ENCODE data around the gene TMEM135. TPM values are rescaled to one million over a fixed set of nuclear protein-coding genes. Genes with fewer than 3 reads are reported as not detected.
"Not testable (repeated sequence)": the region's sequence is repeated elsewhere in the genome, so short reads cannot be mapped to it uniquely, and the experiment has no call there.

The TMEM135 gene
- 10 to 100 TPM; 38.3 to 46.8 (median 43.2) TPM for total RNA-seq

DNA sequence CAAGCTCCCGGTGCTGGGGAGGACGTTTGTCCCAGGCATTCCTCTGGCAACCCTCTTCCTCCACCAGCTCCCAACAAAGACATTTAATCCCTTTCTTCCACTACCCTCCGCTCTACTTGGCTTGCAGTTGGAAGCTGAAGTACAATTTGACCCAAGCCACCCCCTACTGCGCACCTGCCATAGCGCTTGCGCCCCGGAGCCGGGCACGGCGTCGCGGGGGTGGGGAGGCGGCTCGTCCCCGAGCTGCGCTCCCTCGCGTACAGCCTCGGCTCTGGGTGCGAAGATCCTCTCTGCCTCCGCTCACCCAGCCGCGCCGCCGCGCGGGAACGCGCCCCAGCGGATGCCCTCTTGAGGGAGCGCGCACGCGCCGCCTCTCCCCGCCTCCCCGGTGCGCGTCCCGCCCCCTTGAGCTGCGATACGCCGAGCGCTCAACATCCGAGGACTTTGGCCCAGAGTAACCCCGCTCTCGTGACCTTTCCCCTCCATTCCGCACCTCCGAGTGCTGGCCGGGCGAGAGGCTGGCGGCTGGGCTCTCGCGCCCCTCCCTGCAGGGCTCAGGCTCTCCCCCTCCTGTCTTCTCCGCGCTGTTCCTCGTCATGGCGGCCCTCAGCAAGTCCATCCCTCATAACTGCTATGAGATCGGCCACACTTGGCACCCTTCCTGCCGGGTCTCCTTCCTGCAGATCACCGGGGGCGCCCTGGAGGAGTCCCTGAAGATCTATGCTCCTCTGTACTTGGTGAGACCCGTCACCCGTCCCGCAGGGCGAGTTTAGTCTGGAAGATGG lies at the start of gene TMEM135:
Gene TMEM135 (plus strand): TSS at position 485 of the 785 bp plus-strand sequence. CDS start 112 bp downstream, at position 597.
- no peaks in the 10 kb centered on the region for H3K27me3 ChIP-seq
- peaks cover 0 to 4% of the 10 kb centered on the region in 2 donors for H3K4me1 ChIP-seq
- H3K27ac ChIP-seq = peak within 1 kb of the TSS; percentile 88 to 97
- DNase-seq (ENCODE audit: low spot score in 2 of 2) = peak; percentile 76 to 88
- TF ChIP-seq POLR2AphosphoS5 (IDR thresholded peaks at IDR 0.05) = peak; percentile 37 to 81 (median 78)
- TF ChIP-seq POLR2A (IDR thresholded peaks at IDR 0.05) = no peak
- H3K9me3 ChIP-seq = no peaks in the 10 kb centered on the region
- intact Hi-C loops (cut with DNase I; ENCODE audit: low total_unique reads) = loop anchor here (10.0 kb wide), 1 partner anchor 83 kb away; the partner anchor contains the start of gene FZD4
- H3K36me3 ChIP-seq = no peaks in the 10 kb centered on the region
- peak within 1 kb of the TSS; percentile 58 to 88 (median 81) for H3K4me3 ChIP-seq

DNA sequence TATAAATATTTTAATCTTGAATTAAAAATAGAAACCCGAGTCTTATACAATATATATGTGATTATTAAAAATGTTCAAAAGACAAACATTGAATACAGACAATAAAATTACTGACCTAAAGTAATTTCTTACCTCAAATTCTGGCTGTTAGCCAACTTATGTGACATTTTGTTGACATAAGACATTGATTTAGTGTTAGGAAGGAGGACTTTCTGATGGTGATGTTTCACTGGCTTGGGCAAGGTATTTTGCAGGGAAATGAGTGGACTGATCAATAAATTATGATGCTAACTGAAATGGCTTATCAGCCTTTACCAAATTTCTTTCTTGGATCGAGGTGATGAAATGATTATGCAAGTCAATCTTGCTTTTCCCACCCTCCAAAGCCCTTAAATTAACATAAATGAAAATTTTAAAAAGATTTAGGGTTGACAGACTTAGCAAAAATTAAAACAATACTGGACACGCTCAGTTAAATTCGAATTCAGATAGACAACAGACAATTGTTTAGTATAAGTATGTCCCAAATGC lies 49.3 kb upstream of the TMEM135 start:
- Histone ChIP-seq H3K4me3 (no peak overlapping the region), H3K4me1 (no peaks in the 10 kb centered on the region), H3K27ac (no peak overlapping the region), H3K36me3 (no peaks in the 10 kb centered on the region), H3K9me3 (no peaks in the 10 kb centered on the region), H3K27me3 (no peaks in the 10 kb centered on the region)
- DNase-seq (ENCODE audit: low spot score in 2 of 2) = no peak
- intact Hi-C loops (cut with DNase I; ENCODE audit: low total_unique reads) = no loop called here
- TF ChIP-seq POLR2A (IDR thresholded peaks at IDR 0.05) = no peak
- TF ChIP-seq, protein P1, sequence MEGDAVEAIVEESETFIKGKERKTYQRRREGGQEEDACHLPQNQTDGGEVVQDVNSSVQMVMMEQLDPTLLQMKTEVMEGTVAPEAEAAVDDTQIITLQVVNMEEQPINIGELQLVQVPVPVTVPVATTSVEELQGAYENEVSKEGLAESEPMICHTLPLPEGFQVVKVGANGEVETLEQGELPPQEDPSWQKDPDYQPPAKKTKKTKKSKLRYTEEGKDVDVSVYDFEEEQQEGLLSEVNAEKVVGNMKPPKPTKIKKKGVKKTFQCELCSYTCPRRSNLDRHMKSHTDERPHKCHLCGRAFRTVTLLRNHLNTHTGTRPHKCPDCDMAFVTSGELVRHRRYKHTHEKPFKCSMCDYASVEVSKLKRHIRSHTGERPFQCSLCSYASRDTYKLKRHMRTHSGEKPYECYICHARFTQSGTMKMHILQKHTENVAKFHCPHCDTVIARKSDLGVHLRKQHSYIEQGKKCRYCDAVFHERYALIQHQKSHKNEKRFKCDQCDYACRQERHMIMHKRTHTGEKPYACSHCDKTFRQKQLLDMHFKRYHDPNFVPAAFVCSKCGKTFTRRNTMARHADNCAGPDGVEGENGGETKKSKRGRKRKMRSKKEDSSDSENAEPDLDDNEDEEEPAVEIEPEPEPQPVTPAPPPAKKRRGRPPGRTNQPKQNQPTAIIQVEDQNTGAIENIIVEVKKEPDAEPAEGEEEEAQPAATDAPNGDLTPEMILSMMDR (IDR thresholded peaks at IDR 0.05) = no peak
- TF ChIP-seq POLR2AphosphoS5 (IDR thresholded peaks at IDR 0.05) = no peak

GRCh38 chr11:86990031-86990430 lies 47.7 kb upstream of the TMEM135 start:
- DNase-seq (ENCODE audit: low spot score in 2 of 2) = no peak
- no peaks in the 10 kb centered on the region for H3K36me3 ChIP-seq
- intact Hi-C loops (cut with DNase I; ENCODE audit: low total_unique reads) = loop anchor here (5.0 kb wide), 1 partner anchor 33 kb away; the partner anchor contains the start of gene FZD4
- H3K27me3 ChIP-seq = no peaks in the 10 kb centered on the region
- H3K27ac ChIP-seq = no peak overlapping the region
- TF ChIP-seq POLR2AphosphoS5 (IDR thresholded peaks at IDR 0.05) (no peak), POLR2A (IDR thresholded peaks at IDR 0.05) (no peak)
- TF ChIP-seq, protein P1 (IDR thresholded peaks at IDR 0.05) = no peak
- H3K9me3 ChIP-seq = no peaks in the 10 kb centered on the region
- no peak overlapping the region for H3K4me3 ChIP-seq
- H3K4me1 ChIP-seq = no peaks in the 10 kb centered on the region

- TF ChIP-seq, protein P1 (IDR thresholded peaks at IDR 0.05) = no peak
- no peak for TF ChIP-seq POLR2A (IDR thresholded peaks at IDR 0.05)
- no peak for TF ChIP-seq POLR2AphosphoS5 (IDR thresholded peaks at IDR 0.05)
- Histone ChIP-seq H3K27me3 (no peaks in the 10 kb centered on the region), H3K36me3 (no peaks in the 10 kb centered on the region), H3K27ac (no peak overlapping the region), H3K9me3 (no peaks in the 10 kb centered on the region), H3K4me3 (no peak overlapping the region), H3K4me1 (no peaks in the 10 kb centered on the region)
- DNase-seq (ENCODE audit: low spot score in 2 of 2) = no peak
- intact Hi-C loops (cut with DNase I; ENCODE audit: low total_unique reads) = loop anchor here (5.0 kb wide), 1 partner anchor 33 kb away; the partner anchor contains the start of gene FZD4
Observed at GRCh38 chr11:86990515-86990914, 47.2 kb upstream of the TMEM135 start.

- no peaks in the 10 kb centered on the region for H3K36me3 ChIP-seq
- no peak overlapping the region for H3K4me3 ChIP-seq
- H3K4me1 ChIP-seq = no peaks in the 10 kb centered on the region
- no peak overlapping the region for H3K27ac ChIP-seq
- DNase-seq (ENCODE audit: low spot score in 2 of 2) = no peak
- no peak for TF ChIP-seq POLR2AphosphoS5 (IDR thresholded peaks at IDR 0.05)
- no peak for TF ChIP-seq POLR2A (IDR thresholded peaks at IDR 0.05)
- TF ChIP-seq, protein P1 (IDR thresholded peaks at IDR 0.05) = no peak
- no peaks in the 10 kb centered on the region for H3K27me3 ChIP-seq
- H3K9me3 ChIP-seq = no peaks in the 10 kb centered on the region
- intact Hi-C loops (cut with DNase I; ENCODE audit: low total_unique reads) = loop anchor here (5.0 kb wide), 1 partner anchor 34 kb away; the partner anchor contains the start of gene FZD4
Observed at GRCh38 chr11:86991341-86991740, 46.4 kb upstream of the TMEM135 start.

DNA sequence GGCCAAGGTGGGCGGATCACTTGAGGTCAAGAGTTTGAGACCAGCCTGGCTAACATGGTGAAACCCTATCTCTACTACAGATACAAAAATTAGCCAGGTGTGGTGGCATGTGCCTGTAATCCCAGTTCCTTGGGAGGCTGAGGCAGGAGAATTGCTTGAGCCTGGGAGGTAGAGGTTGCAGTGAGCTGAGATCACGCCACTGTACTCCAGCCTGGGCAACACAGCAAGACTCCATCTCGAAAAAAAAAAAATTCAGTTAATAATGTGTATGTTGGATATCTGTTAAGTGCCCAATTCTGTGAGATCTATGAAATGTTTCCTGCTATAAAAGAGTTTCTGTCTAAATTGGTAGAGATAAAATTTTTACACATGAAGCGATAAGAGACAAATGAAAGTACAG lies 45.4 kb upstream of the TMEM135 start:
- intact Hi-C loops (cut with DNase I; ENCODE audit: low total_unique reads) = loop anchor here (5.0 kb wide), 1 partner anchor 35 kb away; the partner anchor contains the start of gene FZD4
- H3K4me3 ChIP-seq; H3K27me3 ChIP-seq; H3K4me1 ChIP-seq; H3K36me3 ChIP-seq; H3K9me3 ChIP-seq; DNase-seq (ENCODE audit: low spot score in 2 of 2); H3K27ac ChIP-seq: not testable (repeated sequence)

All from breast epithelium (tissue), 4 donors.